ENCODE data around the gene KCNQ5. TPM values are rescaled to one million over a fixed set of nuclear protein-coding genes. Genes with fewer than 3 reads are reported as not detected.

Gene KCNQ5
- total RNA-seq, 1 experiment from 2014 or later, result not detected

DNA sequence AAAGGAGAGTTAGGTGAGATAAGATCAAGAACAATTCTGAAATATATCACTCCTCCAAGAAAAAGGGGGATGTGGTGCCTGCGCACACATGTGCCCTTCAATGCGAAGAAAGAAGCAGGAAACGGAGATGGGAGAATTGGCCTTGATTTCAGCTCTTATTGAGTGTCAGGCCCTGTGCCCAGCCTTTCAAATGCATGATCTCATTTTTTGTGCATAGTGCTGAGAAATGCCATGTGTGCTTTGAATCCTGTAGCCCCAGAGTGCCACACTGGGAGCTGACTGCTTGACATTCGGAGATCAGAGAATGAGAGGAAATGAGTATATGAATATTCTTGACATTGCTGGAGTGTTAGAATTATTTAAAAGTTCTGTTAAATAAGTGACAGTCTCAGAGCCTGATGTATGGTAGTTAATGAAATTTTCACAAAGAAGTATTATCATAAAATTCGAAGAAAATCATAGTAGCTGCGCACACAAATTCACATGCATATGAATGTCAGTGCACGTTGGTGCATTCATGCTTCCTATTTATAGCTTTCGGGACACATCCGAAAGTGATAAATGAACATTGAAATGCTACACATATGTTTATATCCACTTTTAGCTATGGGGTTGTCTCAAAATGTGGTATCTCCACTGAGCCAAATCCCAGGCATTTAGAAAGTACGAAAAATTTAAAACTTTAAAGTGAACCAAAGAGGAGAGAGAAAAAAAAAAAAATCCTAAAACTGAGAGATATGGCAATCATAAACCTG lies 172.0 kb downstream of the KCNQ5 start:
- DNase-seq (ENCODE audit: low read depth), result no peak

DNA sequence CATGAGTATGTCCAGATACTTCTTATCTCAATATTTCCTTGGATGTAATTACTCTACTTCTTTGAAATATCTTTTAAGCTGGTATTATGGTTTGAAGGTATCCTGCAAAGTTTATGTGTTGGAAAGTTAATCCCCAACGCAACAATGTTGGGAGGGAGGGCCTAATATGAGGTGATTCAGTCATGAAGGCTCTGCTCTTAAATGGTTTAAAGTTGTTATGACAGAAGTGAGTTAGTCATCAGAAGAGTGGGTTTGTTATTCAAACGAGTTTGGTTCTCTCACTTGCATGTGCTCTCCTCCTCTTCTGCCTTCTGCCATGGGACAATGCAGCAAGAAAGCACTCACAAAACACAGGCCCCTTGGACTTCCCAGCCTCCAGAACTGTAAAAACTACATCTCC lies 176.3 kb downstream of the KCNQ5 start:
- DNase-seq (ENCODE audit: low read depth), result no peak

DNA sequence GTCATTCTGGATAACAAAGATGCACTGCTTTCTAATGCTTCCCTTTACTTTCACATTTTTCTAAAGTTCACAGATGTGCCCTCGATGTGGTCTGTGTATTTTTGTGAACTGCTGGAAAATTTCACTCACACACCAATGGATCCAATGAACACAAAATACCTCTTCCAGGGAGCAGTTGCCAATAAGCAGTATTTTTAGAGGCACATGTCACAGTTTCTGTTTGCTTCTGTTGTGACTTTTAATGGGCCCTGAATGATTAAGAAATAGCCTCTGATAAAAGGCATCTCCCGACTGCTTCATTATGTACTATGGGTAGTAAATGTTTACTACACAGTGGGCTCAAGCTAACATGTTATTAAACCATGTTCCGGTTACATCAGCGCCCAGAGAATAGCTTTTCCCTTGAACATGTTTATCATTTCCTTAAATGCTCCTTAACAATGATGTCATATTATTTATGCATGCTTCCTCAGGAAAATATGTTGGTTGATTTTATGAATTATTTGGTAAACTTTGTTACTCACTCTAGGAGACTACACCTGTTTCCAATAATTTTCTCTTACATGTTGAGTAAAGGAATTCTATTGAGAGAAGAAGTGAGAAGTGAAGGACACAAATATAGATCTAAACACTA lies 188.0 kb downstream of the KCNQ5 start:
- no peak for DNase-seq (ENCODE audit: low read depth)

DNA sequence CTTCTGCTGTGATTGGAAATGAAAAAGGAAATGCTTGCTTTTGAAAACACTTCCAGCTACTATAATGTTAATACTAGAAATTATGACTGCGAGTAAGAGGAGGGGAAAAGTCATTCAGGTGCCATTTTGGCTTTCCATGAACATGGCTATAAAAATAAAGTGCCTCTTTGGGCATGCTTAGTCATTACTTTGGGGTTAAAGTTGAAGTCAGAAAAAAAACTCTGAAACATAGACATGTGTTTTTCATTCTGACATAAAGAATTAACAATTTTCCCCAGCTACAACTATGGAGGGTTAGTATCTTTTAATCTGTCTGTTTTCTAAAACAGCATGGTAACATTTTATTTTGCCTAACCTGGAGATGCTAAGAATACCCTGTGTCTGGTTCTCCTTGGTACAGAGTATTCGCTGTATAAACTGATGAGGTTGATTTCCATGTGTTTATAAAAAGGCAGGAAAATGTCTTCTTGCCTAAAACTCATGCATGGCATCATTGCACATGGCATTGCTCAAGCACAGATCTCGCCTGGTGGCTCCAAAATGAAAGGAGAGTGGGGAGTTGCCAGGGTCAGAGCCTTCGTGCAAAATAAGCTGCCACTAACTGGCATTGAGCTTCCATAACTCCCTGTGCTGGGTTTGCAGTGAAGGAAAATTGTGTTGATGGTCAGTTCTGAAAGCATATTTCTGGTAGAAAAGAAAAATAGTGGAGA lies 188.9 kb downstream of the KCNQ5 start:
- DNase-seq (ENCODE audit: low read depth), result no peak

DNA sequence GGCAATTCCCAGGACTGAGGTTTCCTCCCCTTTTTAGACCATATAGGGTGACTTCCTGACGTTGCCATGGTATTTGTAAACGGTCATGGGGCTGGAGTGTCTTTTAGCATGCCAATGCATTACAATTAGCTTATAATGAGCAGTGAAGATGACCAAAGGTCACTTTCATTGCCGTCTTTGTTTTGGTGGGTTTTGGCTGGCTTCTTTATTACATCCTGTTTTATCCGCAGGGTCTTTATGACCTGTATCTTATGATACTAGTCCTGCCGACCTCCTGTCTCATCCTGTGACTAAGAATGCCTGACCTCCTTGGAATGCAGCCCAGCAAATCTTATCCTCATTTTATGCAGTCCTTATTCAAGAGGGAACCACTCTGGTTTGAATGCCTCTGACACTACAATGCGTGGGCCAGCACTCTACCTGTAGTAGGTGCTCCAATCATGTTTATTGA lies 190.1 kb downstream of the KCNQ5 start:
- peak; percentile 17 for DNase-seq (ENCODE audit: low read depth)

DNA sequence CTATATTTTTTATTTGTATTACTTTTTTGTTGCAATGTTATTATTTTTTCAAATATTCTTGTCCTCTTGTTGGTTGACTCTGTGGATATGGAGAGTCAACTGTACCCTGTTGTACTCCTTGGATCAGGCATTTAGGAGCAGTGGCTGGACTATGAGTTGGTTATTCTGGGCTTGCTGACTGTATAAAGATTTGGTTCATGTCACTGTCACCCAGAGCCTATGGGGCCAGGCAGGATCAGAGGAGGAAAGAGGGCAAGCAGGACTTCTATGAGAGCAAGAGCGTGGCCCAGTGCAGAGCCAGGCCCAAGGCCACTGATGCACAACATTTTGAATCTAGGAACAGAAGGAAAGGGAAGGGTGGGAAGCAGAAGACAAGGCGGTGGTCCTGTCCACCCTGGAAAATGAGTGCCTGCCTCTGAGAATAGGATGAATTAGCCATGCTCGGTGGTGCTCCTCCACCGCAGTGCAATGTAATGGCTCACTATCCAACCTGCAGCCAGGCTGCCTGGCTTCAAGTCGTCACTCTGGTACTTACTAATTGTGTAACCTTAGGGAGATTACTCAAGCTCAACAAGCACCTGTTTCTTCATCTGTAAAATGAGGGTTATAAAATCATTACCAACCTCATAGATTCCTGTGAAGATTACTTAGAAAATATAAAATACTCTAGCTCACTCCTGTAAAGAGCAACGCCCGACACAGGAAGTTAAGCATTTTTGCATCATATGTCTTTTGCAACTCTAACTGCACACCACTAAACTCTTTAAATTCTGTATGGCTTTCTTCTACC lies 192.1 kb downstream of the KCNQ5 start:
- DNase-seq (ENCODE audit: low read depth), result no peak

DNA sequence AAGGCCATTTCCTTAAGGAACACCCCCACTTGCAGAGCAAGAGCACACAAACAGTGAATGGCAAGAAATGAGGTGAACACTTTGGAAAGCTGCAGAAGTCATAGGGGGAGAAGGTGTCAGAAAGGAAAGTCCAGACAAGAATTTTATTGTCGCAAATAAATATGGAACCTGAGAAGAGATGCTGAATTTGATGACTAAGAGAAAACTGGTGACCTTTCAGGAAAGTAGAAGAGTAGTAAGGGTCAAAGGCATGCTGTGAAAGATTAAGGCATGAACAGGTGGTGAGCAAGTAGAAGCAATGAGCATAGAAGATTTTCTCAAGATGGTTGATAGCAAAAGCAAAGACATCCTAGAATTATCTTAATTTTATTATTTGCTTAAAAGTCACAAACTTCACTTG lies 194.2 kb downstream of the KCNQ5 start:
- DNase-seq (ENCODE audit: low read depth), result no peak

DNA sequence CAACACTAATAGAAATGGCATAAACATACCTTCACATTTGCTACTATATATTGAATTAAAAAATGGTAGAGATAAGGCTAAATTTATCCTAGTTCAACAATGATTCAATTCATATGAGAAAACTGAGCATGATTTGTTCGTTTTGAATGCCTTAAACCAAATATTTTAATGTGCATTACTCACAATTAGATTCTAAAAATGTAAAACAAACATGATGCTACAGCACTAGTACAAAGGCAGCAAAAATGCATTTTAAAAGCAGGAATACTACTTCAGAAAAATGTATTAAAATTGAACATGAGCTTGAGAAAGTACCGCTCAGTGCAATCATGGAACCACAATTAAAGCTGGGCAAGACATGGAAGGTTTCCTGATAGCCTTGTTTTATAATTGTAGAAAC lies 195.3 kb downstream of the KCNQ5 start:
- DNase-seq (ENCODE audit: low read depth), result no peak

DNA sequence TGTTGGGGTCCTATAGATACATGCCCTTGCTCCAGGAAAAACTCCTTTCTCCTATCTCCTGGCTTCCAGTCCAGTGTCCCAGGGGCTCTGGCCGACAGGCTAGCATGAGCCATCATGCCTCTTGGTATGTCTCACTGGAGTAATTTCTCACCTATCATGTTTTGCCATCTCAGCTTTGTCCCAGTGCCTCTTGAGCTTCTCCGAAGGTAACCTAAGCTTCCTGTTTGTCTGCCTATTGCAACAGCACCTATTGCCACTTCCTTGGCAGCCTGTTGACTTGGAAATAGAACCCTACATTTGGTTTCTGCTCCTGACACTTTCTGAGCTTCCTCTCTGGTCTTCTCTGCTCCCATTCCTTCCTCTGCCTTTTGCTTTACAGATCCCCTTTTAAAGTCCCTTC lies 197.7 kb downstream of the KCNQ5 start:
- no peak for DNase-seq (ENCODE audit: low read depth)

DNA sequence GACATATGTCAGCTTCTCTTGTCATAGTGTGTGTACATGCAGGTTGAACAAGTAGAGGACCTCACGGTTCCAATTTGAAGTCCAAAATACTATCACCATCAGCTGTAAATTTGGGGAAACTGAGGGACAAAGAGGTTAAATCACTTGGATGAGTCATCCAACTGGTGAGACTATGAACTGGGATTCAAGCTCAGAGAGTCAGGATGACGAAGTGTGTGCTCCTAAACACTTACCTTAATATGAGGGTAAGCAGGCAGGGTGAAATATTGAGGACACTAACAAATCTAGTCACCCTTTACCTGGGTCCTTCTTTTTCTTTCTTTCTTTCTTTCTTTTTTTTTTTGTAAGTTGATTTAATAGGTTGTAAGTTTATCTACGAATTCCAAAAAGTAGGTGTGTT lies 198.3 kb downstream of the KCNQ5 start:
- DNase-seq (ENCODE audit: low read depth), result no peak

DNA sequence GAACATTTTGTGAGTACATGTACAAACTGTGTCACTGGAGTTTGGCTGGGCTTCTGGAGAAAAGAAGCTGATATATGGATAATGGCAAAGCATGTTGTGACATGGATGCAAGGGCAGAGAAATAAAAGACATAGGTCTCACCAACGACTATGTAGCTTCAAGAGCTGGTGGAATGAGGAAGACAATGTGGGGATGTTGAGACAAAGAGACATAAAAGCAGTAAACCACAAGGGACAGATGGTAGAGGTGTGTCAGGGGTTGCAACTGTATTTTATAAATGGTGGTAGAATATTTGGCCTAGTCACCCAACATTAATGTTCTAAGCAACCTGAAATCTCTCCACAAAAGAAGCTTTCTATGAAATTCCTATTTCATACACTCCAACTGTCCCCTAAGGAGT lies 199.0 kb downstream of the KCNQ5 start:
- DNase-seq (ENCODE audit: low read depth), result no peak

DNA sequence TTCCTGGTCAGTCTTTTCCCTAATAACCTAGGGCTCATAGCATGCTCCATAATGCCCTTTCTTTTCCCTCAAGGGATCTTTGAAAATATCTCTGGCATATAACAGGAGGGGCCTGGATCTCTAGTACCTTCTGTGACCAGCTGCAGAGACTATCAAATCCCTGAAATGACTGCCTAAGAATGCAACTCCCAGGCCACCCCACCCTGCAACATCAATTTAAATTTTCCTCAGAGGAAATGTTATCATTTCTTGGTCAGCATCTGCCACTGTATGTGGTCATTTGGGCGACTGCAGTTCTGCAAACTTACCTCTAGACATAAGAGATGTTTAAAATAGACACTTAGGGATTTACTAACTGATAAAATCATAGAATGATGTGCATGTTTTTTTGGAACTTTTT lies 200.2 kb downstream of the KCNQ5 start:
- DNase-seq (ENCODE audit: low read depth), result no peak

DNA sequence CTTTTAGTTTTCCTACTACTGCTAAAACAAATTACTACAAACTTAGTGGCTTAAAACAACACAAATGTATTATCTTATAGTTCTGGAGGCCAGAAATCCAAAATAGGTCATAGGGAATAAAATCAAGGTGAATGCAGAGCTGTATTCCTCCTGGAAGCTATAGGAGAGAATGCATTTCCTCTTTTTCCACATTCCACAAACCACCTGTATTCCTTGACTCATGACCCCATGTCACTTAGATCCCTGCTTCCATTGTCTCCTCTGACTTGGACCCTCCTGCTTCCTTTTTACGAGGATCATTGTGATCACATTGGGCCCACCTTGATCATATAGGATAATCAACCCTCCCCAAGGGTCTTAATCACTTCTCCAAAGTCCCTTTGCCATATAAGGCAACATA lies 200.8 kb downstream of the KCNQ5 start:
- no peak for DNase-seq (ENCODE audit: low read depth)

DNA sequence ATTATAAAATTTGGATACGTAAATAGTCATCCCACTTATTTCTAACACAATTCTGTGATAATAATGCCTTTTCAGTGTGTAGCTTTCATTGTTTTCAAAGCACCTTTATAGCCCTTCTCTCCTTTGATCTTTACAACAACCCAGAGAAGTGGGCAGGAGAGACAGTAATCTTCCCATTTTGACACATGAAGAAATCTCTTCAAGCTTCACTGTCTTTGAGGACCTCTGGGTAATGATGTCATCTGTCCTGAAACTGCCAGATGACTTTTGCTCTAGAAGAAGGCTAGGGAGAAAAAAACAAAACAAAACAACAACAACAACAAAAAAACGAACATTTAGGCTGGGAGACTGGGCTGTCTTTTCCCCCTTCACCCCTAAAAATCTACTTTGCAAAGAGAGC lies 203.0 kb downstream of the KCNQ5 start:
- DNase-seq (ENCODE audit: low read depth), result no peak

DNA sequence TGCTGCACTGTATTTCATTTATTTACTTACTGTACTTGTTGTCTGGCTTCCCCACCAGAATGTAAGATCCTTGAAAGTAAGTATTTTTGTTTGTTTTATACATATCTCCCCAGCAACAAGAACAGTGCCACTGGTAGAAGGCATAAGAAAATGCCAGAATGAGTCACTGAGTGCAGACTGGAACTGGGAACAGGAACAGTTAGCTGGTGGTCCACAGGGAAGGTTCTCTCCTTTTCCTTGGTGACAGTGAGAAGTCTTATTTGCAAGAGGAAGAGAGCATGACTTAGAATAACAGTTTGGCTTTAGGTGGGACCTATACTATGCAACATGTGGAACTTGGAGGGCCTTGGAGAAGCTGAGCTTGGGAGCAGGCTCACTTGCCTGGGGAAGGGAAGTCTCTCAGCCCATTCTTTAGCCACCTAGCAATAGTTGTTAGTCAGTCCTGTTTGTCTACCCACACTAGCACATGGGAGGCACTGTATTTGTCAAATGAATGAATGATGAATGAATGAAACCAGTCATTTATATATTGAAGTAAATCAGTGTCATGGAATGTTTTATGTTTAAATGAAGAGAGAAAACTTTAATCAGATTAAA lies 203.5 kb downstream of the KCNQ5 start:
- peak; percentile 13 for DNase-seq (ENCODE audit: low read depth)

DNA sequence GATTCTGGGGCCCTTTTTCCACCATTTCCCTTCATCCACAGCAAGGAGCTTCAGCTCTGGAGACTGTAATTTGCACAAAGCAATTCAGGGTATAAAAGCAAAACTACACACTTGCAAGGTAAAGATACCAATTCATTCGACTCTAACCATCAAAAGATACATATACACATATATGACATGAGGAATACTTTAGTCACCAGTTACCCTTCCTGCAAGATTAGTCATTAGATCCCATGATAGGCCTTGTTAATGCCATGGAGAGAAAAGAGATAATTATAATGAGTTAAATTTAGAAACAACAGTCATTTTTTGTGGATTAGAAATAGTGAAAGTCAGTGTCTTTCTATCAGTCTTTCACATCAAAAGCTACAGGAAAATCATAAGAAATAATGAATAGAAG lies 204.2 kb downstream of the KCNQ5 start:
- DNase-seq (ENCODE audit: low read depth), result no peak

DNA sequence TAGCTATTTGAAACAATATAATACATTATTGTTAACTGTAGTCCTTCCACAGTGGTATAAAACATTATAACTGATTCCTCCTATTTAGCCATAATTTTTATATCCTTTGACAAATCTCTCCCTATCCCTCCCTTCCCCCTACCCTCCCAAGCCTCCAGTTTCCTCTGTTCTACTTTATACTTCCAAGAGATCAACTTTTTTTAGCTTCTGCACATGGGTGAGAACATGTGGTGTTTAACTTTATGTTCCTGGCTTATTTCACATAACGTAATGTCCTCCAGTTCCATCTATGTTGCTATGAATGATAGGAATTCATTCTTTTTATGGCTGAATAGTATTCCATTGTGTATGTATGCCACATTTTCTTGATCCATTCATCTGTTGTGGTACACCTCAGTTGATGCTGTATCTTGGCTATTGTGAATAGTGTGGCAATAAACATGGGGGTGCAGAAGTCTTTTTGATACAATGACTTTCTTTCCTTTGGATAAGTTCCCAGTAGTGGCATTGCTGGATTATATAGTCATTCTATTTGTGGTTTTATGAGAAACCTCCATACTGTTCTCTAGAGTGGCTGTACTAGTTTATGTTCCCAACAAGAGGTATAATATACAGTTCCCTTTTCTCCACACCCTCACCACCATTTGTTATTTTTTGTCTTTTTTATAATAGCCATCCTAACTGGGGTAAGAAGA lies 205.0 kb downstream of the KCNQ5 start:
- peak; percentile 6 for DNase-seq (ENCODE audit: low read depth)

DNA sequence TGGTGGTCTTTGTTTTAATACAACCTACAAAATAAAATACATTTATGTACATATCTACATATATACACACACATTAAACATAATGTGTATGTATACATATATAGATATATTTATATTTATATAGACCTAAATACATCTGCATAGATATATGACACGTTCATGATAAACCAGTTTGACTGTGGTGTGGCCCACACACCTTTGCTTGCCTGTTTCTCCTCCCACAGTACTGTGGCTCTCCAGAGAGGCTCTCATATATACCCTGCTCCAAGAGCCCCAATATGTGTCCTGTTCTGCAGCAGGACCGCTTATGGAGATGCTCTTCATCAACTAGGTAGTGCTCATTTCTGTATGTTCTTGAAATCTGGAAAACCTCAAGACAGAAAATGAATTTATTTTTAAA lies 207.0 kb downstream of the KCNQ5 start:
- DNase-seq (ENCODE audit: low read depth), result no peak

DNA sequence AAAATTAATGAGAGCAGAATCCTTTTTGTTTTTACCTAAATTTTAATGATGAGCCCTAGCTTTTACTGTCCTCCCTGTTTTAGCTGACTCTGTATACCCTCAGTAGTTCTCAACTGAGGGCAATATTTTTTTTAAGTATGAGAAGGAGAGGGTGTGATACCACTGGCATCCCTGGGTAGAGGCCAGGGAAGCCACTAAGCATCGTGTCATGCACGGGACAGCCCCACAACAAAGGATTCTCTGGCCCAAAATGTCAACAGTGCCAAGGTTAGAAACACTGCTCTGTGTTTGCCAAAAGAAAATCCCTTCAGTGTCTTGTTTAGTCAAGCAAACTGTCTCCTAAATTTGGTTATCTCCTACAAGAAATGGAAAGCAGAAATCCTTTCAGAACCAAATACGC lies 210.4 kb downstream of the KCNQ5 start:
- no peak for DNase-seq (ENCODE audit: low read depth)

DNA sequence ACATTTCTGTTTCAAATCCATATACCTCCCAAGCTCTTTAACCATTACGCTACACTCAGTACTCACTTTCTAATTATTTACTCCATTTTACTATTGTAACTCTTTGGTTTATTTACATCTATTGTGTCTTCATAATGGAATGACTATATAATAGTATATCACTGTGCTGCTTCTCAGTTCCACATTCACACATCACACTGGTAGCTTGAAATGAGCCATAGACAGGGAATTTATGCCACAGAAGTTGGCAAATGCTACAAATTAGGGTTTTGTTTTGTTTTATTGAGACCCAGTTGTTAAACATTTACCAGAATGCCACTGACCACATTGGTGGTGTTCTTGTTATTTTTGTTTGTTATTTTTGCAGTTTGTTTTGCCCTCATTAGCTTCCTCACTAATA lies 213.9 kb downstream of the KCNQ5 start:
- DNase-seq (ENCODE audit: low read depth), result no peak

DNA sequence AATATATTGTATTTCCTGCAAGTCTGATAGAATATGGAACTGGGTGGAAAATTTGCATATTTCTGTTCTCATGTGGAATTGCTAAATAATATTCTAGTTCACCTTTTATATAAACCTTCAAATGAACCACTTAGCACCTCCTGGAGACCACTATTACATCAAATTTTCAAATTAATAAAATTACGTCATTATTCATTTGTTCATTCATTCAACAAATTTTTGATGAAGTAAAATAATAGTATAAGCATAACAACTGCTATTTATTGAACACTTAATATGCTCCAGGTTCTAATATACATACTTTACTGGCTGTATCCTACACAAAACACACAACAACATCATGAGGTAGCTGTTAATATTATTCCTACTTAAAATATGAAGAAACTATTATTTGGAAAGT lies 215.1 kb downstream of the KCNQ5 start:
- no peak for DNase-seq (ENCODE audit: low read depth)
